Transverse colon (tissue), 4 donors: ENCODE results near the gene DACT3. TPM values are rescaled to one million over a fixed set of nuclear protein-coding genes. Genes with fewer than 3 reads are reported as not detected.

Source experiments
- DNase-seq: peaks from one replicate; pipeline ENCODE4 v3.0.0-alpha.2; 2019
- H3K27ac ChIP-seq, 4 donors: fragments of 200-600 bp; sonication (generic); 2 replicates each; pipeline ENCODE4 v1.5.1; 2016 to 2018; ENCODE audit warnings: inconsistent platforms in 4 of 4
- H3K27me3 ChIP-seq: fragments of 200-600 bp; sonication (generic); 2 replicates; pipeline ENCODE4 v1.5.1; 2017; ENCODE audit warnings: inconsistent platforms
- H3K36me3 ChIP-seq, 4 donors: fragments of 200-600 bp; sonication (generic); 2 replicates each; pipeline ENCODE4 v1.5.1; 2017 to 2019; ENCODE audit warnings: inconsistent platforms in 4 of 4
- H3K4me1 ChIP-seq, 4 donors: fragments of 200-600 bp; sonication (generic); 2 replicates each; pipeline ENCODE4 v1.5.1; 2017 to 2020; ENCODE audit warnings: inconsistent platforms in 4 of 4
- H3K4me3 ChIP-seq, 4 donors: fragments of 200-600 bp; sonication (generic); 1 replicate in 1 of 4; 2 replicates in 3 of 4; pipeline versions ENCODE4 v1.5.1 to v1.6.1; 2017 to 2019; ENCODE audit warnings: inconsistent platforms in 4 of 4
- H3K9me3 ChIP-seq, 2 donors: fragments of 200-600 bp; sonication (generic); 2 replicates each; pipeline ENCODE4 v1.5.1; 2017 to 2019; ENCODE audit warnings: inconsistent platforms in 2 of 2
- EP300 ChIP-seq: sonication (generic); formaldehyde crosslinking; IDR thresholded peaks from one replicate; pipeline ENCODE4 v1.6.1; 2017; ENCODE audit warnings: antibody characterized with exemption, low read depth
- POLR2A ChIP-seq: fragments of 450-650 bp; IDR thresholded peaks from one replicate; pipeline ENCODE4 v1.6.1; 2016; ENCODE audit warnings: antibody characterized with exemption, mild to moderate bottlenecking, moderate library complexity
- POLR2AphosphoS5 ChIP-seq, 3 donors: sonication (generic); formaldehyde crosslinking; IDR thresholded peaks; one replicate each; pipeline ENCODE4 v1.6.1; 2016; ENCODE audit warnings: antibody characterized with exemption in 3 of 3
- WGBS, 2 donors: methylation state at CpG; one replicate each; pipeline ENCODE4 v1.1.5; 2018; ENCODE audit warnings: low coverage in 1 of 2; 5-methylcytosine and 5-hydroxymethylcytosine counted together
- in situ Hi-C, 4 donors: fragments of 200-750 bp; cut with MboI; loops; one replicate each; pipeline versions ENCODE4 v1.15.0 to v1.15.1; 2017; ENCODE audit warnings: low sequenced_read_pairs in 3 of 4, low pct_ligation_motif_present in 1 of 4, low pct_unique_long_range_greater_than_20kb in 1 of 4
- intact Hi-C: fragments of 100-400 bp; cut with DNase I; formaldehyde crosslinking; loops from one replicate; pipeline ENCODE4 v1.15.1; 2023; ENCODE audit warnings: low total_unique reads
- total RNA-seq, 4 donors: library from RNA; depleted of rRNA; stranded (reverse); fragments of >200 nt; gene quantifications; one replicate each; pipeline ENCODE4 v1.1.0, GENCODE V29; 2016
- TF ChIP-seq, protein P1 (sequence below), 5 experiments: fragments of 200-600 bp in 3 of 5; fragments of 450-650 bp in 2 of 5; sonication (generic) in 3 of 5; IDR thresholded peaks; 1 replicate in 2 of 5; 2 replicates in 3 of 5; pipeline ENCODE4 v1.5.1; 2016 to 2017; ENCODE audit warnings: antibody characterized with exemption in 5 of 5, inconsistent platforms in 3 of 5, mild to moderate bottlenecking in 2 of 5, moderate library complexity in 1 of 5

The DACT3 gene
- total RNA-seq, 4 donors from 2014 or later = 5.3 to 27.1 (median 7.5) TPM

DNA sequence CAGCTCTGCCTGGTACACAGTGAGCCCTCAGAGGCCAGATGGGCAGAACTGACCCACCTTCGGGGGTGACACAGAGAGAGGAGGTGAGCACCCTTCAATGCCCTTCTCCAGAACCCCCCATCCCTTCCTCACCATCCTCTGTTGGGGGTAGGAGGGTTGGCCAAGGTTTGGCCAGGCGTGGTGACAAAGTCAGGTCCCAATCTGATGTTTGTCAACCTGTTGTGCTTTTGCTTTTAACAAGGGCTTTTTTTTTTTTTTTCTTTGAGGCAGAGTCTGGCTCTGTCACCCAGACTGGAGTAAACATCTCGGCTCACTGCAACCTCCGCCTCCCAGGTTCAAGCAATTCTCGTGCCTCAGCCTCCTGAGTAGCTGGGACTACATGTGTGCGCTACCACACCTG lies 43.4 kb downstream of the DACT3 start:
- WGBS, 2 donors = 80 to 81% methylated on average over 4 to 6 of the region's 6 CpGs
- no peak overlapping the region for H3K4me3 ChIP-seq
- no peak overlapping the region for H3K27ac ChIP-seq
- H3K4me1 ChIP-seq = peaks cover 16 to 55% (median 23%) of the 10 kb centered on the region in 4 donors
- TF ChIP-seq POLR2A (no peak), EP300 (no peak), POLR2AphosphoS5 (IDR thresholded peaks at IDR 0.05) (no peak)
- TF ChIP-seq, protein P1, sequence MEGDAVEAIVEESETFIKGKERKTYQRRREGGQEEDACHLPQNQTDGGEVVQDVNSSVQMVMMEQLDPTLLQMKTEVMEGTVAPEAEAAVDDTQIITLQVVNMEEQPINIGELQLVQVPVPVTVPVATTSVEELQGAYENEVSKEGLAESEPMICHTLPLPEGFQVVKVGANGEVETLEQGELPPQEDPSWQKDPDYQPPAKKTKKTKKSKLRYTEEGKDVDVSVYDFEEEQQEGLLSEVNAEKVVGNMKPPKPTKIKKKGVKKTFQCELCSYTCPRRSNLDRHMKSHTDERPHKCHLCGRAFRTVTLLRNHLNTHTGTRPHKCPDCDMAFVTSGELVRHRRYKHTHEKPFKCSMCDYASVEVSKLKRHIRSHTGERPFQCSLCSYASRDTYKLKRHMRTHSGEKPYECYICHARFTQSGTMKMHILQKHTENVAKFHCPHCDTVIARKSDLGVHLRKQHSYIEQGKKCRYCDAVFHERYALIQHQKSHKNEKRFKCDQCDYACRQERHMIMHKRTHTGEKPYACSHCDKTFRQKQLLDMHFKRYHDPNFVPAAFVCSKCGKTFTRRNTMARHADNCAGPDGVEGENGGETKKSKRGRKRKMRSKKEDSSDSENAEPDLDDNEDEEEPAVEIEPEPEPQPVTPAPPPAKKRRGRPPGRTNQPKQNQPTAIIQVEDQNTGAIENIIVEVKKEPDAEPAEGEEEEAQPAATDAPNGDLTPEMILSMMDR (IDR thresholded peaks at IDR 0.05) = no peak
- H3K27me3 ChIP-seq = no peaks in the 10 kb centered on the region
- H3K9me3 ChIP-seq = no peaks in the 10 kb centered on the region
- no peak for DNase-seq
- in situ Hi-C loops (loop anchor here in 2 of 4 donors (5.0 kb wide), 2 partner anchors 45 to 50 kb away; partner anchors contain the start of gene DACT3 (in 1 of the 2)), intact Hi-C loops (no loop called here)
- no peaks in the 10 kb centered on the region for H3K36me3 ChIP-seq

DNA sequence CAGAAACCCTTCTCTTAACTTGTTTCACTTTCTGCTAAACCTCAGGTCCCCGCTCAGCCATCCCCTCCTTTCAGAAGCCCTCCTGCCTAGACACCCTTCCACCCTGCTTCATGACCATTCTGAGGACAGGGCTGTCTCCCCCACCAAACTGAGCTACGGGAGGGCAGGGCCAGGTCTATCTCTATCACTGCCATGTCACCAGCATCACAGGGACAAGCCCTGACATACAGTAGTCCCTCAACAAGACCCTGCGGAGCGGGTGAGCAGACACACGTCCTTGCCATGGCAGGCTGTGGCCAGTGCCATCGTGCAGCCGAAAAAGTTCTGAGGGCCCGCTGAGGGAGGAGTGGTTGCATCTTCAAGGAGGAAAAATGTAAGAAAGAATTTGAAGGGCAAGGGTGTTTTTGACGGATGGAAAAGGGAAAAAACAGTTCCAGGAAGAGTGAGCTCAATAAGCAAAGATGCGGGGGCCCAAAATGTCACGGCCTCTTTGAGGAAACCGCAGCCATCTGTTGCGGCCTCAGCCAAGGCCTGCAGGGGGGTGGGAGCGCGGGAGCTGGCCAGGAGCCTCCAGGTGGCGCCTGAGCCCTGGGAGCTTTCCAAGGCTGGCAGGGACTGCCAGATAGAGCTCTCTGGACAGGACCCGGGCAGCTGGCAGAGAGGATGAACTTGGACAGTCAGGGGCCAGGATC lies 44.2 kb downstream of the DACT3 start:
- Histone ChIP-seq H3K4me1 (peaks cover 13 to 56% (median 21%) of the 10 kb centered on the region in 4 donors), H3K9me3 (no peaks in the 10 kb centered on the region), H3K27ac (no peak overlapping the region), H3K4me3 (no peak overlapping the region), H3K36me3 (no peaks in the 10 kb centered on the region), H3K27me3 (no peaks in the 10 kb centered on the region)
- in situ Hi-C loops = loop anchor here in 2 of 4 donors (5.0 kb wide), 2 partner anchors 46 to 51 kb away; partner anchors contain the start of gene DACT3 (in 1 of the 2)
- peak; percentile 69 for DNase-seq
- intact Hi-C loops = no loop called here
- TF ChIP-seq POLR2AphosphoS5 (IDR thresholded peaks at IDR 0.05) = no peak
- no peak for TF ChIP-seq POLR2A
- TF ChIP-seq EP300 = no peak
- TF ChIP-seq, protein P1 (IDR thresholded peaks at IDR 0.05) = peak; percentile 28 to 56 (median 47)
- 15 to 34% methylated on average over 3 to 17 of the region's 17 CpGs for WGBS, 2 donors

DNA sequence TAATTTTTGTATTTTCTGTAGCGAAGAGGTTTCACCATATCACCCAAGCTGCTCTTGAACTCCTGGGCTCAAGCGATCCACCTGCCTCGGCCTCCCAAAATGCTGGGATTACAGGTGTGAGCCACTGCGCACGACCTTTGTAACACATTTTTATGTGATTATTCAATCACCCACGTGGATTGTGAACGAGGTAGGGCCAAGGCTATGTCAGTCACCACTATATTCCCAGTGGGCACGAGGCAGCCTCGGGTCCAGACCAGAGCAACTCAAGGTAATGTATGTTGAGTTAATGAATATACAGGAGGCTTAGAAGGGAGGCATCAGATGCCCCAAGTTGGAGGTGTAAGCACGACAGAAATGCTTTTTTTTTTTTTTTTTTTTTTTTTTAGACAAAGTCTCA lies 45.0 kb downstream of the DACT3 start:
- WGBS, 2 donors = 75 to 79% methylated on average over 4 to 10 of the region's 10 CpGs
- no peak for DNase-seq
- intact Hi-C loops (loop anchor here (2.0 kb wide), 1 partner anchor 47 kb away; no protein-coding TSS in a partner anchor), in situ Hi-C loops (loop anchor here in 2 of 4 donors (5.0 kb wide), 2 partner anchors 46 to 51 kb away; partner anchors contain the start of gene DACT3 (in 1 of the 2))
- peaks cover 13 to 56% (median 17%) of the 10 kb centered on the region in 4 donors for H3K4me1 ChIP-seq
- H3K27ac ChIP-seq = no peak overlapping the region
- no peaks in the 10 kb centered on the region for H3K9me3 ChIP-seq
- no peak overlapping the region for H3K4me3 ChIP-seq
- H3K36me3 ChIP-seq = no peaks in the 10 kb centered on the region
- H3K27me3 ChIP-seq = no peaks in the 10 kb centered on the region
- no peak for TF ChIP-seq POLR2A

DNA sequence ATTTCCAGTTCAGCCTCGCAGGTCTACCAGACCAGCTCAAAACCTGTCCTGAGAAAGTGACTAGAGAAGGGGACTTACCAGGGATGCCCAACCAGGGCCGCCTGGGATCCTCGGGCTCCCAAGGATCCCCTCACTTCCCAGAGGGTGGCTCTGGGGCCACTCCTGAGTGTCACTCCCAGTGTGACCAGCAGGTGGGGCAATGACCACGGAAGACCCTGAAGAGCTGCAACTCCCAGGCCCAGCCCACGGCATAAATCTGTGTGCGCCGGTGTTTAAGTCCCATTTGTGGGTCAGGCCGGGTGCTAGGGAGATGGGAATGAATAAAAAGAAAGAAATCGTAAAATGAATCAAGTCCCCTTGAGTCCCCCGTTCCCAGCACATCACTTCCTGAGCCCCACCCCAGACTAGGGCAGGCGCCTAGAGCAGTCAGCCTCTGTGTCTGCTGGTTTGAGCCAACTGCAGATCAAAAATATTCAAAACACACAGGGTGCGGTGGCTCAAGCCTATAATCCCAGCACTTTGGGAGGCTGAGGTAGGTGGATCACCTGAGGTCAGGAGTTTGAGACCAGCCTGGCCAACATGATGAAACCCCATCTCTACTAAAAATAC lies 46.8 kb downstream of the DACT3 start:
- H3K4me3 ChIP-seq = no peak overlapping the region
- peak; percentile 88 for DNase-seq
- 0 to 8% methylated on average over 1 to 12 of the region's 12 CpGs for WGBS, 2 donors
- no peaks in the 10 kb centered on the region for H3K27me3 ChIP-seq
- H3K4me1 ChIP-seq = peaks cover 0 to 42% (median 4%) of the 10 kb centered on the region in 4 donors
- in situ Hi-C loops = loop anchor here in 1 of 4 donors (5.0 kb wide), 1 partner anchor 48 kb away; the partner anchor contains the start of gene DACT3
- intact Hi-C loops = loop anchor here (2.0 kb wide), 1 partner anchor 49 kb away; no protein-coding TSS in a partner anchor
- H3K36me3 ChIP-seq = peaks cover 0 to 8% (median 3%) of the 10 kb centered on the region in 4 donors
- no peak for TF ChIP-seq POLR2A
- TF ChIP-seq POLR2AphosphoS5 (IDR thresholded peaks at IDR 0.05) = no peak
- no peak for TF ChIP-seq EP300
- TF ChIP-seq, protein P1 (IDR thresholded peaks at IDR 0.05) = peak; percentile 86 to 91 (median 89)
- H3K9me3 ChIP-seq = no peaks in the 10 kb centered on the region
- H3K27ac ChIP-seq = no peak overlapping the region
